HepG2 (cell line): Measurements from ENCODE around the gene MPV17L. TPM values are rescaled to one million over a fixed set of nuclear protein-coding genes. Genes with fewer than 3 reads are reported as not detected.

Experiments
- ARID2 ChIP-seq: sonication (generic); formaldehyde crosslinking; IDR thresholded peaks from 2 replicates; pipeline ENCODE4 v1.8.1; 2022; ENCODE audit warnings: mild to moderate bottlenecking, missing genetic modification reagents, borderline replicate concordance
- HDAC1 ChIP-seq: sonication (generic); formaldehyde crosslinking; IDR thresholded peaks from 2 replicates; pipeline ENCODE4 v1.5.1; 2020; ENCODE audit warnings: mild to moderate bottlenecking, missing genetic modification reagents
- HMG20A ChIP-seq: IDR thresholded peaks from 2 replicates; pipeline ENCODE4 v1.6.1; 2016; ENCODE audit warnings: borderline replicate concordance
- HMGXB4 ChIP-seq, 2 experiments: sonication (generic) in 1 of 2; formaldehyde crosslinking in 1 of 2; IDR thresholded peaks; 2 replicates each; pipeline versions ENCODE4 v1.4.0 to v1.6.1; 2018 to 2020; ENCODE audit warnings: missing genetic modification reagents in 2 of 2, borderline replicate concordance in 1 of 2, low read depth in 1 of 2, mild to moderate bottlenecking in 1 of 2, missing biosample characterization in 1 of 2
- HOXA3 ChIP-seq: sonication (generic); formaldehyde crosslinking; IDR thresholded peaks from 2 replicates; pipeline ENCODE4 v1.5.0; 2020; ENCODE audit warnings: missing genetic modification reagents
- KDM3A ChIP-seq: IDR thresholded peaks from 2 replicates; pipeline ENCODE4 v1.6.1; 2018; ENCODE audit warnings: low read depth, missing compliant biosample characterization
- KDM5A ChIP-seq: fragments of 200-600 bp; sonication (generic); IDR thresholded peaks from 2 replicates; pipeline ENCODE4 v1.7.0; 2018; ENCODE audit warnings: antibody characterized with exemption, mild to moderate bottlenecking, low read length, borderline replicate concordance
- KDM5B ChIP-seq: sonication (generic); formaldehyde crosslinking; IDR thresholded peaks from 2 replicates; pipeline ENCODE4 v1.4.0; 2020; ENCODE audit warnings: missing genetic modification reagents, mild to moderate bottlenecking, borderline replicate concordance
- KMT2A ChIP-seq: sonication (generic); formaldehyde crosslinking; IDR thresholded peaks from 2 replicates; pipeline ENCODE4 v1.4.0; 2020; ENCODE audit warnings: missing genetic modification reagents
- MATR3 ChIP-seq: sonication (generic); formaldehyde crosslinking; IDR thresholded peaks from 2 replicates; pipeline ENCODE4 v1.4.0; 2020; ENCODE audit warnings: missing genetic modification reagents
- MED8 ChIP-seq: sonication (generic); formaldehyde crosslinking; IDR thresholded peaks from 2 replicates; pipeline ENCODE4 v1.8.1; 2023; ENCODE audit warnings: mild to moderate bottlenecking, missing genetic modification reagents; ENCODE audit not compliant: insufficient replicate concordance
- MLLT10 ChIP-seq: sonication (generic); formaldehyde crosslinking; IDR thresholded peaks from 2 replicates; pipeline ENCODE4 v1.4.0; 2020; ENCODE audit warnings: missing genetic modification reagents
- NCOA2 ChIP-seq: sonication (generic); formaldehyde crosslinking; IDR thresholded peaks from 2 replicates; pipeline ENCODE4 v1.8.0; 2022; ENCODE audit warnings: inconsistent platforms
- NCOR1 ChIP-seq: fragments of 200-600 bp; sonication (generic); IDR thresholded peaks from 2 replicates; pipeline ENCODE4 v1.7.0; 2017; ENCODE audit warnings: antibody characterized with exemption, low read length, borderline replicate concordance
- NFIC ChIP-seq: IDR thresholded peaks from 2 replicates; pipeline ENCODE4 v1.6.1; 2012; ENCODE audit warnings: mild to moderate bottlenecking, low read length, inconsistent platforms
- PAF1 ChIP-seq: IDR thresholded peaks from 2 replicates; pipeline ENCODE4 v1.6.1; 2016; ENCODE audit warnings: missing genetic modification reagents, missing compliant biosample characterization
- PATZ1 ChIP-seq: sonication (generic); formaldehyde crosslinking; IDR thresholded peaks from 2 replicates; pipeline ENCODE4 v1.4.0; 2020; ENCODE audit warnings: missing genetic modification reagents
- PRPF4 ChIP-seq: fragments of 200-400 bp; formaldehyde crosslinking; IDR thresholded peaks from 2 replicates; pipeline ENCODE4 v1.6.1; 2016; ENCODE audit warnings: low read length, low read depth; ENCODE audit not compliant: poor library complexity, severe bottlenecking
- RXRB ChIP-seq: IDR thresholded peaks from 2 replicates; pipeline ENCODE4 v1.6.1; 2016; ENCODE audit warnings: borderline replicate concordance, missing genetic modification reagents, missing compliant biosample characterization
- TEF ChIP-seq: sonication (generic); formaldehyde crosslinking; IDR thresholded peaks from 2 replicates; pipeline ENCODE4 v1.5.0; 2020; ENCODE audit warnings: missing genetic modification reagents
- XBP1 ChIP-seq: sonication (generic); formaldehyde crosslinking; IDR thresholded peaks from 2 replicates; pipeline ENCODE4 v1.5.0; 2020; ENCODE audit warnings: missing genetic modification reagents
- ZFP1 ChIP-seq: IDR thresholded peaks from 2 replicates; pipeline ENCODE4 v1.6.1; 2016
- ZNF574 ChIP-seq: sonication (generic); formaldehyde crosslinking; IDR thresholded peaks from 2 replicates; pipeline ENCODE4 v1.4.0; 2020; ENCODE audit warnings: missing genetic modification reagents
- ZNF772 ChIP-seq: sonication (generic); formaldehyde crosslinking; IDR thresholded peaks from 2 replicates; pipeline ENCODE4 v1.5.0; 2020; ENCODE audit warnings: mild to moderate bottlenecking, missing genetic modification reagents
- polyA plus RNA-seq, 8 experiments: library from polyadenylated mRNA; depleted of rRNA in 3 of 8; stranded (reverse) in 7 of 8; unstranded in 1 of 8; fragments of >200 nt; fragmentation: Illumina TruSeq in 4 of 8; extraction: Trizol in 4 of 8; gene quantifications; 2 replicates each; pipeline versions ENCODE4 v1.2.1 to v1.2.3, GENCODE V29; 2011 to 2016; ENCODE audit warnings: low read depth in 4 of 8, missing spikeins in 1 of 8, mixed read lengths in 1 of 8; ENCODE audit not compliant: insufficient read depth in 1 of 8
- total RNA-seq, 5 experiments: library from RNA; depleted of rRNA; stranded (reverse); fragments of >200 nt; fragmentation: Illumina TruSeq; extraction: Trizol; gene quantifications; 2 replicates each; pipeline ENCODE4 v1.2.3, GENCODE V29; 2016; ENCODE audit warnings: low read depth in 1 of 5

MPV17L gene
- total and polyA plus RNA-seq, 2 of the 13 experiments (the other 11 are each of a cell fraction or from before 2014, with no cell fraction given): 34.7 to 63.8 TPM

GRCh38 chr16:15398618-15399316, 3.2 kb downstream of the MPV17L start (continued):
- TF ChIP-seq XBP1 (CRISPR knock-in tag) (no peak), MLLT10 (no peak), HDAC1 (CRISPR knock-in tag) (peak; percentile 68), TEF (CRISPR knock-in tag) (peak; percentile 41; the same call in 1 of the 2 replicates), ZNF574 (CRISPR knock-in tag) (peak; percentile 82), KDM5B (CRISPR knock-in tag) (peak; percentile 17; the same call in 1 of the 2 replicates), PATZ1 (peak; percentile 85), MED8 (CRISPR knock-in tag) (no peak), HOXA3 (CRISPR knock-in tag) (peak; percentile 86), HMGXB4 (CRISPR knock-in tag; IDR thresholded peaks at IDR 0.05; ENCODE audit: borderline replicate concordance in 1 of 2, low read depth in 1 of 2) (peak in 1 of 2 experiments; percentile 21; a peak in 2 of 4 replicates), KDM5A (peak; percentile 30; the same call in 1 of the 2 replicates), PRPF4 (peak; percentile 54), MATR3 (CRISPR knock-in tag) (no peak), NCOR1 (peak; percentile 98), NCOA2 (peak; percentile 91), KDM3A (CRISPR knock-in tag) (peak; percentile 90), ZNF772 (CRISPR knock-in tag) (no peak; the same call in 1 of the 2 replicates), HMG20A (CRISPR knock-in tag) (peak; percentile 91), ARID2 (peak; percentile 59; the same call in 1 of the 2 replicates), RXRB (peak; percentile 99), NFIC (peak; percentile 59), KMT2A (CRISPR knock-in tag) (peak; percentile 71; the same call in 1 of the 2 replicates), ZFP1 (CRISPR knock-in tag) (peak; percentile 65), PAF1 (CRISPR knock-in tag) (no peak)
